GM19099 (cell line): ENCODE measurements around the gene CDH3.

Experiments
- POLR2A ChIP-seq: IDR thresholded peaks from 3 replicates; pipeline ENCODE4 v1.6.1; 2011; ENCODE audit warnings: low read depth; ENCODE audit not compliant: insufficient read length; ENCODE audit errors: extremely low read depth

Gene CDH3

GRCh38 chr16:68710211-68710610, 65.1 kb downstream of the CDH3 start:
- TF ChIP-seq POLR2A, result no peak

GRCh38 chr16:68711421-68712139, 66.5 kb downstream of the CDH3 start:
- no peak for TF ChIP-seq POLR2A

DNA sequence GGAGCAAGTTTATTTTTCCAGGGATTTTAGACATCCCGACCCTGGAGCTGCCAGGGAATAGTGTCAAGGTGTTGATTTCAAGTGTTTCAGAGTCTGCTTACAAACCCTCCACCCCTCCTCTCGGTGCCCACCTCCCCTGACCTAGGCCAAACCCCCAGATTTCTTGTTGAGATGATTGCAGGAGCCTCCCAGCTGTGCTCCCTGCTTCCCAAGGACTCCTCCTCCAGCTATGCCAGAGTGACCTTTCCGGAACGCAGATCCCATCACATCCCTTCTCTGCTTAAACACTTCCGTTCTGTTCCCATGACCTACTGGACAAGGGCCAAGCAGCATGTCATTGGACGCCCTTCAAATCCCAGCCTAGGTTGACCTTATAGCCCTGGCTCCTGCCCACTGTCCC, 68.3 kb downstream of the CDH3 start:
- TF ChIP-seq POLR2A, result no peak

DNA sequence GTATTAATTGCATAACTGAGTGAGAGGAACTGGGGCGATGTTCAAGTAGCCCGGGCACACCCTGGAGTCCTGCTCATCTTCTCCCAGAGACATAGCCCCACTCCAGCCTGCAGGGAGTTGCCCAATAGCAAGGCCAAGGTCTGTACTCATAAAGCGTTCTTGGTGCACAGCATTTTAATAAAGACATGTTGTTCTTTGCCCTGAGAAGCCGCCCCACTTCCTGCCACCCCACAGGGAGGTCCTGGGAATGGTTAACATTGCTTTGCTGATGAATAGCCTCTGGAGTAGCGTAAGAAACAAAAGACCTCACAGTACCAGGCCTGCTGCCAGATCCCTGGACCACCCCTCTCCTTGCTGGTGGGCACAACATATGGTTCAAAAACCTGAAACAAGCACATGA, 70.4 kb downstream of the CDH3 start:
- no peak for TF ChIP-seq POLR2A

- no peak for TF ChIP-seq POLR2A
Measured at GRCh38 chr16:68717684-68718083, 72.6 kb downstream of the CDH3 start.

- TF ChIP-seq POLR2A, result no peak
Measured at GRCh38 chr16:68718590-68718989, 73.5 kb downstream of the CDH3 start.

DNA sequence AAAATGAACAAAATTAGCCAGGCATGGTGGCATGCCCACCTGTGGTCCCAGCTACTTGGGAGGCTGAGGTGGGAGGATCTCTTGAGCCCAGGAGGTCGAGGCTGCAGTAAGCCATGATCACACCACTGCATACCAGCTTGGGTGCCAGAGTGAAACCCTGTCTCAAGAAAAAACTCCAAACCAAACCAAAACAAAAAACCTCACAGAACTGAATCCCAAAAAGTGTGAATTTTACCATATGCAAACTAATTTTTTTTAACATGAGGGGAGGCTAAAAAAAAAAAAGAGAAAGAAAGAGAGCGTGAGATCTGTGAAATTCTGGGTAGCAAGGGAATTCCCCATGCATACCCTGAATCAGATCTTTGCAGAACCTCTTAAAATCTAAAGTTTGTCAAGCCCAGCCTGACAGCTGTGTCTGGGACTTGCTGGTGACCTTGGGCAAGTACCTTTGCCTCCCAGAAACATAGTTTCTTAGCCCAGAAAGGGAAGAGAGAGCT, 74.9 kb downstream of the CDH3 start:
- no peak for TF ChIP-seq POLR2A

DNA sequence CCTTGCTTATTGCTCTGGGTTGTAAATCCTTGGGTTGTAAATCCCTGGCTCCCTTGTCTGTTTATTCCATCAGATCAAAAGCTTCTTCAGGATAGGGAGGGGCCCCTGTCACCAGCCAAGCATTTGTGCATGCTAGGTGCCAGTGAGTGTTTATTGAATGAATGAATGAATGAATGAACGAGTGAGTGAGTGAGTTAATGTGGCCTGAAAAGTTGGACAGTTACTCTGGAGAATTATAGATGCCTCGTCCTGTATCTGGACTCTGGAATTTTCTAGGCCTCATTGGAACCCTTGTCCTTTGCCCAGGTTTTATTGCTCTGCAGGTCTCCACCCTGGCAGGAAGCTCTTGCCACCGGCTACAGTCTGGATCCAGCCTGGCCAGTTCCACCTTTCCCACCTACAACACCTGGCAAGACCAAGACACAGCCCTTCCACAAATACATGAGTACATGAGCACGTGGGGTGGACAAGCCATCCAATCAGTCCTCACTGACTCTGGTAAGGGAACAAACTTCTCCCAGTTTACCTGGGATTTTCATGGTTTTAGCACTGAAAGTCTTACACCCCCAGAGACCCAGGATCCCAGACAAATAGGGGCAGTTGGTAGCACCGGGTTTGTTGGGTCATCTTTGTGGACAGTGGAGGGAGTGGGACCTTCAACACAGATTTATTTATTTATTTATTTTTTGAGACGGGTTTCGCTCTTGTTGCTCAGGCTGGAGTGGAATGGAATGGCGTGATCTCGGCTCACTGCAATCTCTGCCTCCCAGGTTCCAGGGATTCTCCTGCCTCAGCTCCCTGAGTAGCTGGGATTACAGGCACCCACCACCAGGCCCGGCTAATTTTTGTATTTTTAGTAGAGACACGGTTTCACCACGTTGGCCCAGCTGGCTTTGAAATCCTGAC, 77.3 kb downstream of the CDH3 start:
- TF ChIP-seq POLR2A, result no peak

DNA sequence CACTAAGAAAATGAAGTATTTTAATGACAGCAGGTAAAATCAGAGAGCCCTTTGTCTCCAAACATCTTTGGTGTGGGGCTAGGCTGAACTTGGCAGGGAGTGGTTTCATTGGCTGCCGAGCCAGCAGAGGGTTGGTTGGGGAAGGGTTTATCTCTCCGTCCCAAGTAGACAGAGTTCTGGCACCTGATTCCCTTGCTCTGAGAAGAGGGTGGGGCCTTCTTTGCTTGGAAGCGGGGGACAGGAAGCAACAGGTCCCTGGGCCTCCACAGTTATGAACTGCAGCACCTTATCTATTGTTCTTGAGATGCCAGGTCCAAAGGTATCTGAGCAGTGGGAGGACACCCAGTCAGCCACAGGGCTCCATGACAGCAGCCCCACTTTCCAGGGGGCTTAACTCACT, 79.7 kb downstream of the CDH3 start:
- TF ChIP-seq POLR2A, result no peak

DNA sequence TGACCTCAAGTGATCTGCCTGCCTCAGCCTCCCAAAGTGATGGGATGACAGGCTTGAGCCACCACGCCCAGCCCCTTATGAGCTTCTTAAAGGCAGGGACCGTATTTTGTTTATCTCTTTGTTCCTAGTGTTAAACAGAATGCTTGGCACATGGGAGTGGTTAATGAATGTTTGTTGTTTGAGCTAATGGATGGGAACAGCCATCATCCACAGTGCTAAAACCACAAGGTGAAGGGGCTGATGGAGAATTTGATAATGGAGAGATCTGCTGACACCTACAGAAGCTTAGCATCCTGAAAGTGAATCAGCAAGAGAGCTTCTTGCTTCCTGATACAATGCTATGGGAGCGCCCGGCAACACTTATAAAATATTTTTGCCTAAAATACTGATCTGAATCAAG, 83.4 kb downstream of the CDH3 start:
- no peak for TF ChIP-seq POLR2A

GRCh38 chr16:68731637-68732036, 86.5 kb downstream of the CDH3 start:
- TF ChIP-seq POLR2A, result no peak

DNA sequence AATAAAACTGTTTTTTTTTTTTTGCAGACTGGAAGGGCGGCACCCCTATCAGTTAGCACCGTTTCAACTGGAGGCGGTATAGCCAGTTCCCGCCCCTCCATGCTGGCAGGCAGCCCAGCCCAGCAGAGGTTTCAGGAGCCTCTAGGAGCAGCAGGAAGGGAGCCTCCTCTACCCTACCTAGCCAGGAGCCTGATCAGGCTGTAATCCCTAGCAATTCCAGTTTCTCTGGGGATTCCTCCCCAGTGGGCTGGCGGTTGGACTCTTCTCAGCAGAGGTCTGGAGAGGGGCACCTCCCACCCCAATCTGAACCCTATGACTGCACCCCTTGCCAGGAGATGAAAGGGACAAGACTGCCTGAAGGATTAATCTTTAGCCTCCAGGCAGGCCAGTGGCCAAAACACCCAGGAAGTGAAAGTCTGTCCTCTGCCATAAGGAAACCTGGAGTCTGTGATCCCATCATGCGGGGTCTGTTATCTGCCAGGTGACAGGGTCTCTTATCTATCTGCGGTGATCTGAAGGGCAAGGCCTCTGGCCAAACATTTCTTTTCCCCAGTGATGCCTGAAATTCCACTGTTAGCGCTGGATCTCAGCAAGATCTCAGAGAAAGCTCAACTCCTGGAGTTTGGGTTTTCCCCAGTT, 87.1 kb downstream of the CDH3 start:
- no peak for TF ChIP-seq POLR2A

GRCh38 chr16:68732741-68733399, 87.8 kb downstream of the CDH3 start:
- TF ChIP-seq POLR2A, result no peak

- TF ChIP-seq POLR2A, result no peak
Measured at GRCh38 chr16:68733570-68733969, 88.5 kb downstream of the CDH3 start.

DNA sequence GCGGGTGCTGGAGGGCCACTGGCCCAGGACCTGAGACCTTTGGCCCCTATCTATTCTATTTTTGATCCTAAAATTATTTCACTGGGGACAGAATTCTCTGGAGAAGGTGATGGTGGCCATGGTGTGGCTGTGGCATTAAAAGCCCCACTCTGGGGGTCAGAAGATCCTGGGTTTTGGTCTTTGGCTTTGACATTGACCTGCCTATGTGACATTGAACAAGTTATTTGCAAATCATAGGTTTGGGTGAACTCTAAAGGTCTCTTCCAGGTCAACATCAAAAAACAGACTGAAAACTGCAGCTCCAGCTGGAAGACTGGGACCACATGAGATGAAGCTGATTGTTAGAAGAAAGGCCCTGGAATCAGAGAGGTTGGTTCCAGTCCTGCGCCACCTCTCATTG, 89.7 kb downstream of the CDH3 start:
- no peak for TF ChIP-seq POLR2A
